T47D (cell line): ENCODE results near the gene RAB40B.

Source experiments
- DNase-seq, 2 experiments: peaks; one replicate each; pipeline versions ENCODE4 v3.0.0 to v3.0.0-alpha.2; 2011 to 2012; ENCODE audit warnings: low read depth in 1 of 2, low spot score in 1 of 2
- JUND ChIP-seq: IDR thresholded peaks from 2 replicates; pipeline ENCODE4 v1.6.1; 2012; ENCODE audit warnings: low read depth
- in situ Hi-C: cut with HindIII; loops from 2 replicates; pipeline ENCODE4 v1.10.0; 2016; ENCODE audit warnings: low sequenced_read_pairs, low pct_unique_long_range_greater_than_20kb

Gene RAB40B

DNA sequence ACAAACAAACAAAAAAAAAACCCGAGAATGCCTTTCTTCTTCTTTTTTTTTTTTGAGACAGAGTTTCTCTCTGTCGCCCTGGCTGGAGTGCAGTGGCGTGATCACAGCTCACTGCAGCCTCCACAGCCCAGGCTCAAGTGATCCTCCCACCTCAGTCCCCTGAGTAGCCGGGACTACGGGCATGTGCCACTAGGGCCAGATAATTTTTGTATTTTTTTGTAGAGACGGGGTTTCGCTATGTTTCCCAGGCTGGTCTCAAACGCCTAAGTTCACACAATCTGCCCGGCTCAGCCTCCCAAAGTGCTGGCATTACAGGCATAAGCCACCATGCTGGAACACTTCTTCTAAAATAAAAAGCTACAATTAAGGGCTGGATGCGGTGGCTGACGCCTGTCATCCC, 33.3 kb downstream of the RAB40B start:
- no peak for DNase-seq
- TF ChIP-seq JUND: no peak
- in situ Hi-C loops: no loop called here

DNA sequence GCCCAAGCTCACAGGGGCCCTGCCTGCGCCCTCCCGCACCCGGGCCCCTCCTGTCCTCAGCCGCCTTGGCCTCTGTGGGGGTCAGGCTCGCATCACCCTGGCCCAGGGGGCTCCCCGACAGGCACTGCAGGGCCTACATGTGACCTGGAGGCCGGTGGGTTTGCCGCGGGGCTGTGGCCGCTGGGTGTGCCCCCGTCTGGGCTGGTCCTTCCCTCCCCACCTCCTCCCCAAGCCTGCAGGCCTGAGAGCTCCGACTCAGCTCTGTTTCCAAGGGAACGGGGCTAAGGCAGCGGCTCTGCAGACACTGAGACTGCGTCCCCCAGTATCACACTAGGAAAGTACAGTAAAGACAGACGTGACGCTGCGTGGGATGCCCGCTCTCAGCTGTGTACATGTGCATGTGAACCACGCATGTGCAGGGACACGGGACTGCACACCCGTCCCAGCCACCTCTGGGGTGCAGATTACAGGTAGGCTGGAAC, 33.8 kb downstream of the RAB40B start:
- in situ Hi-C loops: no loop called here
- no peak for DNase-seq
- TF ChIP-seq JUND: no peak

DNA sequence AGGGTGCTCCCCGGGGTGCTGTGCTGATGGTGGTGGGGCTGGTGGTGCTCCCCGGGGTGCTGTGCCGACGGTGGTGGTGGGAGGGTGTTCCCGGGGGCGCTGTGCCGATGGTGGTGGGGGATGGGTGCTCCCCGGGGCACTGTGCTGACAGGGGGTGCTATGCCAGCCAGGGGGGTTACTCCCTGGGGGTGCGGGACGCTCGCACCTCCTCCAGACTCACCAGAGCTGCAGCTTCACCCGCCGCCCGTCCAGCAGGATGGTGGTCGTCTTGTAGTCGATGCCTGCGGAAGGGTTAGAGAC, 34.3 kb downstream of the RAB40B start:
- no peak for TF ChIP-seq JUND
- in situ Hi-C loops: no loop called here
- DNase-seq: no peak

DNA sequence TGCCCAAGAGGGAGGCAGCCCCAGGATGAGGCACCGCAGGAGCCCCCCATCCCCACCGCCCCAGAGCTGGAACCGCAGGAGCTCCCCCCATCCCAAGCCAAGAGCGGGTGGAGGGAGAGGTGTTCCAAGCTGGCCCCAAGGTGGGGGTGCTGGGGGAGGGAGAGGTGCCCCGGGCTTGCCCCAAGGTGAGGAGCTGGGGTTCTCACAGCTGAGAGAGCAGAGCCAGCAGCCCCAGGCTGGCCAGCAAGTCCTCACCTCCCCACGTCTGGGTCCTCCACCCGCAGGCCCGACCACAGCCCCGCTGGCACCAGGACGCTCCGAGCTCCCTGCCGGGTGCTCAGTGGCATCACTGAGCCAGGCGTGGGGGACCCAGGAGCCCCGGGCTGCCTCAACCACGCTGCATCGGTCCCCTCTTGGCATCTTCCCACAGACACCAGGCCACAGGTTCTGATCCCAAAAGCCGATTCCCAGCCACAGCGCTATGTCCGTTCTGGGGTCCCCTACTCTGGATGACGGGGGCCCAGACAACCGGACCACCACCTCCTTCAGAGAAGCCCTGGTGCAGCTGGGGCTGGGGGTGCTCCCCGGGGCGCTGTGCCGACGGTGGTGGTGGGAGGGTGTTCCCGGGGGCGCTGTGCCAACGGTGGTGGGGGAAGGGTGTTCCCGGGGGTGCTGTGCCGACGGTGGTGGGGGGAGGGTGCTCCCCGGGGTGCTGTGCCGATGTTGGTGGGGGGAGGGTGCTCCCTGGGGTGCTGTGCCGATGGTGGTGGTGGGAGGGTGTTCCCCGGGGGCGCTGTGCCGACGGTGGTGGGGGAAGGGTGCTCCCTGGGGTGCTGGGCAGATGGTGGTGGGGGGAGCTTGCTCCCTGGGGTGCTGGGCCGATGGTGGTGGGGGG, 34.9 kb downstream of the RAB40B start:
- no peak for DNase-seq
- in situ Hi-C loops: no loop called here
- TF ChIP-seq JUND: no peak

DNA sequence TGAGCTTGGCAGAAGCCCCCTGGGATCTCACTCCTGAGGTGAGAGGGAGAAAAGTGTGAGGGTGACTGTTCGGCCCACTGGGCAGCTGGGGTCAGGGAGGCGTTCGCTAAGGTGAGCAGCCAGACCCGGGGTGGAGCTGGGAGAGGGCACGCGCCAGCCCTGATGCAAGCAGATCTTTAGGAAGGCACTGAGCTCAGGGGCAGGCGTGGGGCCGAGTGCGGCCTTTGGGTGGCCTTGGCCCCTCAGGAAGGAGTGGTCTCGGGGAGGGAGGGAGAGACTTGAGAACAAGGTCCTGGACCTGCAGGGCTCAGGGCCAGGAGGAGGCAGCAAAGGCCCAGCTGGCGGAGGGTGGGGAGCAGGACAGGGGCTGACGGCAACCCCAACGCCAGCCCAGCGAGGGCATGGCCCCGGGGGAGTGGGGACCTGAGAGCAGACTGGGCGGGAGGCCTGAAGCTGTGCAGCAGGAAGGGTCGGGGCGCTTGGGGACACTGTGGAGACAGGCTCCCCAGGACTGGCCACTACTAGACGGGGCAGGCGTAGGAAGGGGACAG, 35.7 kb downstream of the RAB40B start:
- DNase-seq: no peak
- TF ChIP-seq JUND: no peak
- in situ Hi-C loops: no loop called here

DNA sequence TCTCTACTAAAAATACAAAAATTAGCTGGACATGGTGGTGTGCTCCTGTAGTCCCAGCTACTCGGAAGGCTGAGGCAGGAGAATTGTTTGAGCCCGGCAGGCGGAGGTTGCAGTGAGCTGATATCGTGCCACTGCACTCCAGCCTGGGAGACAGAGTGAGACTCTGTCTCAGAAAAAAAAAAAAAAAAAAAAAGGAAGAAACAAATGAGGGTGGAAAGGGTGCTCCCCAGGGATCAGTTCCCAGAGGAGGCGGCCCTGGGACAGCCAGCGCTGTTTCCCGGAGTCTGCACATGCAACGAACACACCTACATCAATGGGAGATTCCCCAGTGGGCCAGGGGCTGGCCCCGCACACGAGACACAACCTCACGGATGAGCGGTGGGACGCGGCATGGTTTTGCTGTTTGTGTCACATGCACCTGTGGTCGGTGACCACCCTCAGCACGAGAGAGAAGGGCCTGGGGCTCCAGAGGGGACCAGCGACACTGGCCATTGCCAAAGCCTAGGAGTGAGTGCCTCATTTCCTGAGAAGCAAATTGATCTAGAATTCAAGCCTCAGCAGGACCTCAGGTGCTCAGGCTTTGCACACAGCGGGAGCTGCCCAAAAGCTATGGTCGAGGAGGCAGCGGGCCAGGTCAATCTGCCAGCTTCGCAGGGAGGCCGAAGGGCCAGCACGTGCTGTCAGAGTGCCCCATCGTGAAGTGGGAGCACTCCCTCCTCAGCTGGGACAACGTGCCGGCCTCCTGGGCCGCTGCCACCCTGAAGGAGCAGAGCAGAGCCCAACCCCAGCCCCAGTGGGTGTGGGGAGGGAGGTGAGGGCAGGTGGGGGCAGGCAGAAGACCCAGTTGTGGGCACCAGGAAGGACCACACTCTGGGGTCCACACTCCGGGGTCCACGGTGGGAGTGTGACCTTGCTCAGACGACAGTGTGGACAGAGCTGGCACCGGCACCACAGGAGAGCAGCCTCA, 36.5 kb downstream of the RAB40B start:
- no peak for TF ChIP-seq JUND
- no peak for DNase-seq
- in situ Hi-C loops: no loop called here

DNA sequence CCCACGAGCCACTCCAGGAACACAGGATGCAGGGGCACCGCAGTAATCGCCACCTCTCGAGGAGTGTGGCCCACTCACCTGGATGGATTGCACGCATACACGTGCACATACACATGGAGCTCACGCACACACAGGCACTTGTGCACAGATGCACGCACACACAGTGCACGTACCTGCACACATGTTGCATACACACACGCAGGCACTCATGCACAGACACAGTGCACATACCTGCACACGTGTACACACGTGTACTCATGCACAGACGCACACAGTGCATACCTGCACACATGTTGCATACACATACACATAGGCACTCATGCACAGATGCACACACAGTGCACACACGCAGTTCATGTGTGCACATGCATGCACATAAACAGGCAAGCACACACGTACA, 38.6 kb downstream of the RAB40B start:
- TF ChIP-seq JUND: no peak
- no peak for DNase-seq
- in situ Hi-C loops: no loop called here

DNA sequence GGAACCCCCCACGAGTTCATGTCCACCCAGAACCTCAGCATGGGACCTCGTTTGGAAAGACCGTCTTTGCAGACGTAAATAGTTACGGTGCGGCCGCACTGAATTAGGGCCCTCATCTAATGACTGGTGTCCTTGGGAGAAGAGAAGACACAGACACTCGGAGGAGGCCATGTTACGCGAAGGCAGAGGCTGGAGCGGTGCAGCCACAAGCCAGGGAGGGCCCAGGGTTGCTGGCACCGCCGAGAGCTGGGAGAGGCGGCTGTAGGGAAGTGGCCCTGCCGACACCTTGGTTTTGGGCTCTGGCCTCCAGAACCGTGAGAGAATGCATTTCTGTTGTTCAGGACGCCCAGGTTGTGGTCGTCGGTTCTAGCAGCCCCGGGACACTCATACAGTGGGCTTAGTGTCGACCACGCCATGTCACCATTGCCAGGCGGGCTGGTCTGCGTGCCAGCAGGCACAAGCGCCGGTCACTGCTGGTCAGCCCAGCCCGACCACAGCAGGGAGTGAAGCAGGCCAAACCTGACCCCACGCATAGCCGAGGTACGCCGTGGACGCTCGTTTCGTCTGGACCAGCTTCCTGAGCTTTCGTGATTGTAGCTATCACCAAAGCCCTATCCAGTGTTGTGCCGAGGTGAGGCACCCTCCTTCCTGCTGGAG, 39.6 kb downstream of the RAB40B start:
- in situ Hi-C loops: no loop called here

DNA sequence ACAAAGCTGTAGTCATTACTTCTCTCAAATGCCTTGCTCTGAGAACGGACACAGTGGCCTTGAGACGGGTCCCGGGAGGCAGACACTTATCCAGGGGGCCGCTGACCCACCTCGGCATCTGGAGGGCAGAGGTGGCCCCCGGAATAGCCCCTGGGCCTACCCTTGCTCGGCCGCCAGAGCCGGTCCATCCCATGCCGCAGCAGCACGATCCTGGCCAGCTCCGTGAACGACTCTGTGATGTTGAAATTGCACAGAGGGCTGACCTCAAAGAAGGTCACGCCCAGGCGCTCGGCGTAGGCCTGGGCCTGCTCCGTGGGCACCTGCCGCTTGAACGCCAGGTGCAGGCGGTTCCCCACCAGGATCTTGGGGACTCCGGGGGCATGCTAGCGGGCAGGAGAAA, 40.2 kb downstream of the RAB40B start:
- no peak for TF ChIP-seq JUND
- in situ Hi-C loops: no loop called here
- DNase-seq: no peak

More for the DNA sequence above, 39.6 kb downstream of the RAB40B start:
- no peak for TF ChIP-seq JUND
- DNase-seq: no peak

DNA sequence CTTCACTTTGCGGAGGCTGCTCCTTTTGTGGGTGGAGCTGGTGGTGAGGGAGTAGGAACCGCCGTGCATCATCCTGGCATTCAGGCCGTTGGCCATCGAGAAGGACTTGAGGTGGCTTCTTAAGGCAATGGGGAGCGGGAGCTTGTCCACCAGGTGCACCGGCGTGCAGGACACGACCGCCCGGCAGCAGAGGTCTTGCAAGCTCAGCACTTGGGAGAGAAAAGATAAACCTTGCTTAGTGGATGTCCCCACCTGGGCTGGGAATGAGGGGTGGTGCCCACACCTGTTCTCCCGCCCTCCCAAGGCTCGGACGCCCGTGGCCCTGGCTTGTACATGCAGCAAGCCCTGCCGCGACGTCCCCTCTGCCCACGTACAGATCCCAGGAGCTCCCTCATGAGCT, 40.6 kb downstream of the RAB40B start:
- no peak for DNase-seq
- no peak for TF ChIP-seq JUND
- in situ Hi-C loops: no loop called here

DNA sequence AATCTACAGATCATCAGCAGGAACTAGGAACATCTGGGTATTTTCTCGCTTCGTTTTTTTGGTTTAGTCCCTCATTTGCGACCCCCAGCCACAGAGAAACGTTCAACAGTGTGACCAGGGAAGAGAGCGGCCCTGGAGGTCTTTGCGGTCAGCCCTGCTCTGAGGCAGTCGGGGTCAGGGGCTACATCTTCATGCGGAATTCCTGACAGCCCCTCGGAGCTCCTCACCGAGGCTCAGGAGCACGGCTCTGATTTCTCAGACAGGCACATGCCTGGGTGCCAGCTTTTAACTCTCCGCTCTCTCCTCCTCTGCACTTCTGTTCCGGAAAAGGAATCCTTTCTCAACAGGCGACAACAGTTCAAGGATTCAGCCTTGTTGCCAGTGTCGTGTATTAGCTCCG, 42.2 kb downstream of the RAB40B start:
- no peak for TF ChIP-seq JUND
- in situ Hi-C loops: no loop called here
- DNase-seq: no peak

DNA sequence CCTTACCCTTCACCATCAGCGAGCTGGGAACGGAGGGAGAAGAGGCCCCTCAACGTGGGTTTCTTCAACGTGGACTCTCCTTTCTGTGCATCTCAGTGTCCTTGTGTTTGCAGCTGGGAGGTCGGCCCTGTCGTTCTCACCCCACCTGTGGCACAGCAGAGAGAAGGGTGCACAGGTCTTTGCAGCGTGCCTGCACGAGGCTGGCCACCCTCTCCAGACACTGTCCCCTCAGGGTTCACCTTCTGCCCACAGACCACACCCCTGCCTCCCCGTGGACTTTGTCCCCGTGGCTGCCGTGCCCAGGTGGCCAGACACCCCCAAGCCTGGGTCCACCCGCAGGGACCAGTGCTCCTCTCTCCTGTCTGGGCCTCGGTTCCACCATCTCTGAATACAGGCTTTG, 43.0 kb downstream of the RAB40B start:
- TF ChIP-seq JUND: no peak
- in situ Hi-C loops: no loop called here
- no peak for DNase-seq
